HCT116 (cell line): ENCODE results near the gene PCAT7. TPM values are rescaled to one million over a fixed set of nuclear protein-coding genes. Genes with fewer than 3 reads are reported as not detected.

Experiments
- ATAC-seq: fragments of 200-7000 bp; cut with Tn5 transposase; 2 replicates; pipeline ENCODE4 v1.9.1; 2020; ENCODE audit warnings: mild to moderate bottlenecking, moderate library complexity
- BruUV-seq: library from RNA; stranded (reverse); fragments of 400-500 nt; replicated peaks from 2 replicates; lab custom pipeline; 2021; lab: Mats Ljungman, UMichigan
- CTCF ChIA-PET: fragments of 300-600 bp; sonication (Branson Sonifier 250); formaldehyde crosslinking; loops from one replicate; lab custom pipeline; 2021; ENCODE audit warnings: antibody characterized with exemption; lab: Charles Lee
- POLR2A ChIA-PET: fragments of 300-600, 350-600 bp; sonication (Branson Sonifier 250); formaldehyde crosslinking; loops from one replicate; lab custom pipeline; 2021; ENCODE audit warnings: antibody characterized with exemption; lab: Charles Lee
- RAD21 ChIA-PET, 2 experiments: fragments of 300-600 bp; sonication (Branson Sonifier 250); formaldehyde crosslinking; loops; one replicate each; lab custom pipeline; 2023; ENCODE audit warnings: low total read pairs in 2 of 2; ENCODE audit not compliant: uncharacterized antibody in 2 of 2, unreplicated experiment in 2 of 2, low non-redundant PET in 1 of 2; lab: Charles Lee
- DNase-seq: peaks from one replicate; pipeline ENCODE4 v3.0.0-alpha.2; 2010; ENCODE audit warnings: low read depth, low spot score
- H2AFZ ChIP-seq: fragments of 200-600 bp; shearing (Covaris generic), sonication (generic); 2 replicates; pipeline ENCODE4 v1.6.1; 2017; ENCODE audit warnings: low read depth, mixed run types, mixed read lengths, antibody characterized with exemption, low read length; ENCODE audit not compliant: poor library complexity, severe bottlenecking
- H3K27ac ChIP-seq: 2 replicates; pipeline ENCODE4 v1.5.1; 2012; ENCODE audit warnings: low read depth, low read length
- H3K27me3 ChIP-seq: fragments of 200-600 bp; sonication (generic); 2 replicates; pipeline ENCODE4 v1.6.1; 2016; ENCODE audit warnings: mixed run types, low read length, mixed read lengths; ENCODE audit not compliant: insufficient read depth
- H3K36me3 ChIP-seq, 2 experiments: fragments of 200-500 bp in 1 of 2; fragments of 200-600 bp in 1 of 2; sonication (Bioruptor generic) in 1 of 2; sonication (generic) in 1 of 2; 2 replicates each; pipeline versions ENCODE4 v1.5.1 to v1.6.1; 2014 to 2016; ENCODE audit warnings: low read length in 2 of 2, inconsistent platforms in 1 of 2, mixed read lengths in 1 of 2, mixed run types in 1 of 2; ENCODE audit not compliant: insufficient read depth in 2 of 2, control insufficient read depth in 1 of 2
- H3K4me1 ChIP-seq, 2 experiments: fragments of 200-600 bp in 1 of 2; sonication (generic) in 1 of 2; 2 replicates each; pipeline versions ENCODE4 v1.5.1 to v1.6.1; 2012 to 2017; ENCODE audit warnings: low read length in 2 of 2, inconsistent platforms in 1 of 2, mild to moderate bottlenecking in 1 of 2, mixed read lengths in 1 of 2, mixed run types in 1 of 2, moderate library complexity in 1 of 2; ENCODE audit not compliant: insufficient read depth in 2 of 2, control insufficient read depth in 1 of 2
- H3K4me2 ChIP-seq: fragments of 200-600 bp; sonication (generic); 2 replicates; pipeline ENCODE4 v1.6.1; 2017; ENCODE audit warnings: mixed run types, low read length, mixed read lengths
- H3K4me3 ChIP-seq, 2 experiments: fragments of 200-600 bp in 1 of 2; sonication (generic) in 1 of 2; replicated peaks in 1 of 2; 2 replicates each; pipeline ENCODE4 v1.5.1; 2011 to 2016; ENCODE audit warnings: low read length in 2 of 2, control low read depth in 1 of 2, low read depth in 1 of 2, mild to moderate bottlenecking in 1 of 2, mixed read lengths in 1 of 2, mixed run types in 1 of 2
- H3K79me2 ChIP-seq: fragments of 200-600 bp; sonication (generic); 2 replicates; pipeline ENCODE4 v1.6.1; 2017; ENCODE audit warnings: mild to moderate bottlenecking, mixed run types, low read length, moderate library complexity, mixed read lengths; ENCODE audit not compliant: insufficient read depth
- H3K9ac ChIP-seq: fragments of 200-600 bp; sonication (generic); 2 replicates; pipeline ENCODE4 v1.6.1; 2016; ENCODE audit warnings: low read length, mixed read lengths
- H3K9me2 ChIP-seq: fragments of 200-600 bp; sonication (generic), shearing (Covaris generic); 2 replicates; pipeline ENCODE4 v1.6.1; 2017; ENCODE audit warnings: mixed run types, mild to moderate bottlenecking, moderate library complexity; ENCODE audit not compliant: insufficient read depth
- H3K9me3 ChIP-seq, 2 experiments: fragments of 200-500 bp in 1 of 2; fragments of 200-600 bp in 1 of 2; sonication (Bioruptor generic) in 1 of 2; sonication (generic) in 1 of 2; 2 replicates each; pipeline ENCODE4 v1.6.1; 2014 to 2017; ENCODE audit warnings: low read length in 2 of 2, mixed read lengths in 2 of 2, inconsistent platforms in 1 of 2, low read depth in 1 of 2, mild to moderate bottlenecking in 1 of 2, mixed run types in 1 of 2, moderate library complexity in 1 of 2; ENCODE audit not compliant: control insufficient read depth in 1 of 2, insufficient read depth in 1 of 2
- H4K20me1 ChIP-seq: fragments of 200-600 bp; sonication (generic), shearing (Covaris generic); 2 replicates; pipeline ENCODE4 v1.6.1; 2017; ENCODE audit warnings: mixed run types, mild to moderate bottlenecking, moderate library complexity; ENCODE audit not compliant: insufficient read depth
- CEBPB ChIP-seq: IDR thresholded peaks from 2 replicates; pipeline ENCODE4 v1.6.1; 2012; ENCODE audit warnings: low read depth
- EGR1 ChIP-seq: IDR thresholded peaks from 2 replicates; pipeline ENCODE4 v1.6.1; 2012; ENCODE audit warnings: low read depth
- ELF1 ChIP-seq: IDR thresholded peaks from 2 replicates; pipeline ENCODE4 v1.6.1; 2012; ENCODE audit warnings: low read depth, borderline replicate concordance
- EZH2 ChIP-seq: fragments of 200-600 bp; sonication (generic); IDR thresholded peaks from 2 replicates; pipeline ENCODE4 v1.6.1; 2017; ENCODE audit warnings: antibody characterized with exemption, mixed run types
- EZH2phosphoT487 ChIP-seq: fragments of 200-600 bp; IDR thresholded peaks from 2 replicates; pipeline ENCODE4 v1.6.1; 2018; ENCODE audit warnings: antibody characterized with exemption, borderline replicate concordance
- JUND ChIP-seq: IDR thresholded peaks from 2 replicates; pipeline ENCODE4 v1.6.1; 2012
- POLR2A ChIP-seq: IDR thresholded peaks from 2 replicates; pipeline ENCODE4 v1.7.0; 2011; ENCODE audit warnings: borderline replicate concordance; ENCODE audit not compliant: insufficient read depth, insufficient read length; ENCODE audit errors: extremely low read depth
- POLR2AphosphoS5 ChIP-seq: IDR thresholded peaks from 2 replicates; pipeline ENCODE4 v1.6.1; 2011; ENCODE audit warnings: mild to moderate bottlenecking, low read depth, low read length, moderate library complexity
- RAD21 ChIP-seq: IDR thresholded peaks from 2 replicates; pipeline ENCODE4 v1.6.1; 2012; ENCODE audit warnings: low read depth, mild to moderate bottlenecking
- SIN3A ChIP-seq: IDR thresholded peaks from 2 replicates; pipeline ENCODE4 v1.6.1; 2012; ENCODE audit warnings: low read depth
- SP1 ChIP-seq: IDR thresholded peaks from 2 replicates; pipeline ENCODE4 v1.6.1; 2012; ENCODE audit warnings: low read depth
- SRF ChIP-seq: IDR thresholded peaks from 2 replicates; pipeline ENCODE4 v1.6.1; 2012; ENCODE audit warnings: low read depth
- TCF7L2 ChIP-seq: IDR thresholded peaks from 2 replicates; pipeline ENCODE4 v1.7.0; 2011; ENCODE audit warnings: borderline replicate concordance, inconsistent platforms; ENCODE audit not compliant: insufficient read depth, insufficient read length; ENCODE audit errors: extremely low read depth
- YY1 ChIP-seq: IDR thresholded peaks from 2 replicates; pipeline ENCODE4 v1.6.1; 2011; ENCODE audit warnings: low read length, low read depth, moderate library complexity, mild to moderate bottlenecking; ENCODE audit not compliant: insufficient replicate concordance; ENCODE audit errors: extremely low read depth
- ZFX ChIP-seq: fragments of 450-650 bp; IDR thresholded peaks from 2 replicates; pipeline ENCODE4 v1.6.1; 2017
- intact Hi-C: fragments of 100-400 bp; cut with micrococcal nuclease; formaldehyde crosslinking; loops from 2 replicates; pipeline ENCODE4 v1.10.0; 2022
- total RNA-seq: library from RNA; stranded (reverse); gene quantifications from one replicate; pipeline ENCODE4 v1.2.1, GENCODE V29; 2021; ENCODE audit not compliant: unreplicated experiment
- TF ChIP-seq, protein P1 (sequence below): IDR thresholded peaks from 2 replicates; pipeline ENCODE4 v1.6.1; 2012
- TF ChIP-seq, protein P2 (sequence below): IDR thresholded peaks from 2 replicates; pipeline ENCODE4 v1.6.1; 2012
- TF ChIP-seq, protein P3 (sequence below): IDR thresholded peaks from 2 replicates; pipeline ENCODE4 v1.6.1; 2012; ENCODE audit warnings: low read depth
- TF ChIP-seq, protein P4 (sequence below): IDR thresholded peaks from 2 replicates; pipeline ENCODE4 v1.6.1; 2011; ENCODE audit warnings: mild to moderate bottlenecking, low read length, moderate library complexity; ENCODE audit not compliant: insufficient replicate concordance; ENCODE audit errors: extremely low read depth
- TF ChIP-seq, protein P5 (sequence below), 3 experiments: fragments of 200-600 bp in 1 of 3; sonication (generic) in 1 of 3; IDR thresholded peaks in 2 of 3; conservative IDR thresholded peaks in 1 of 3; 2 replicates each; pipeline ENCODE4 v1.5.1; 2012 to 2017; ENCODE audit warnings: low read depth in 2 of 3, low read length in 2 of 3, antibody characterized with exemption in 1 of 3, borderline replicate concordance in 1 of 3, control low read depth in 1 of 3, mild to moderate bottlenecking in 1 of 3, mixed read lengths in 1 of 3, mixed run types in 1 of 3, moderate library complexity in 1 of 3; ENCODE audit not compliant: insufficient read depth in 1 of 3

PCAT7 gene
- total RNA-seq, 1 experiment from 2014 or later, result 3.8 TPM

DNA sequence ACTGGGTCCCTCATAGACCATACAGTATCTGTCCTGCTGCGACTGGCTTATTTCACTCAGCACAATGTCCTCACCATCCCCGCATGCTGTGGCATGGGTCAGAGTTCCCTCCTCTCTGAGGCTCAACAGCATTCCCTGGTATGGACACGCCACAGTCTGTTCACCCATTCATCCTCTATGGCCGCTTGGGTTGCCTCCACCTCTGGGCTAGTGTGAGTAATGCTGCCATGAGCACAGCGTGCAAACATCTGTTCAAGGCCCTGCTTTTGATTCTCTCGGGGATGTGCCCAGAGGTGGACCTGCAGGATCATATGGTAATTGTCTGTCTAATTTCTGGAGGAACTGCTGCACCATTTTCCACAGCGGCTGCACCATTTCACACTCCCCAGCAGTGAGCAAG lies 44.2 kb downstream of the PCAT7 start:
- ChIA-PET POLR2A (no interaction called here), CTCF (no interaction called here), RAD21 (no interaction called here)
- no peaks in the 10 kb centered on the region for H3K79me2 ChIP-seq
- TF ChIP-seq EZH2phosphoT487, result no peak
- no peak for TF ChIP-seq POLR2A
- no peak for TF ChIP-seq SIN3A
- TF ChIP-seq, protein P1, sequence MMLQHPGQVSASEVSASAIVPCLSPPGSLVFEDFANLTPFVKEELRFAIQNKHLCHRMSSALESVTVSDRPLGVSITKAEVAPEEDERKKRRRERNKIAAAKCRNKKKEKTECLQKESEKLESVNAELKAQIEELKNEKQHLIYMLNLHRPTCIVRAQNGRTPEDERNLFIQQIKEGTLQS, result no peak
- no peak for TF ChIP-seq EZH2
- TF ChIP-seq ZFX, result no peak
- no peak for TF ChIP-seq TCF7L2
- TF ChIP-seq ELF1, result no peak
- TF ChIP-seq SRF, result no peak
- TF ChIP-seq YY1, result no peak
- TF ChIP-seq, protein P2, sequence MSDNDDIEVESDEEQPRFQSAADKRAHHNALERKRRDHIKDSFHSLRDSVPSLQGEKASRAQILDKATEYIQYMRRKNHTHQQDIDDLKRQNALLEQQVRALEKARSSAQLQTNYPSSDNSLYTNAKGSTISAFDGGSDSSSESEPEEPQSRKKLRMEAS, result no peak
- TF ChIP-seq, protein P3, sequence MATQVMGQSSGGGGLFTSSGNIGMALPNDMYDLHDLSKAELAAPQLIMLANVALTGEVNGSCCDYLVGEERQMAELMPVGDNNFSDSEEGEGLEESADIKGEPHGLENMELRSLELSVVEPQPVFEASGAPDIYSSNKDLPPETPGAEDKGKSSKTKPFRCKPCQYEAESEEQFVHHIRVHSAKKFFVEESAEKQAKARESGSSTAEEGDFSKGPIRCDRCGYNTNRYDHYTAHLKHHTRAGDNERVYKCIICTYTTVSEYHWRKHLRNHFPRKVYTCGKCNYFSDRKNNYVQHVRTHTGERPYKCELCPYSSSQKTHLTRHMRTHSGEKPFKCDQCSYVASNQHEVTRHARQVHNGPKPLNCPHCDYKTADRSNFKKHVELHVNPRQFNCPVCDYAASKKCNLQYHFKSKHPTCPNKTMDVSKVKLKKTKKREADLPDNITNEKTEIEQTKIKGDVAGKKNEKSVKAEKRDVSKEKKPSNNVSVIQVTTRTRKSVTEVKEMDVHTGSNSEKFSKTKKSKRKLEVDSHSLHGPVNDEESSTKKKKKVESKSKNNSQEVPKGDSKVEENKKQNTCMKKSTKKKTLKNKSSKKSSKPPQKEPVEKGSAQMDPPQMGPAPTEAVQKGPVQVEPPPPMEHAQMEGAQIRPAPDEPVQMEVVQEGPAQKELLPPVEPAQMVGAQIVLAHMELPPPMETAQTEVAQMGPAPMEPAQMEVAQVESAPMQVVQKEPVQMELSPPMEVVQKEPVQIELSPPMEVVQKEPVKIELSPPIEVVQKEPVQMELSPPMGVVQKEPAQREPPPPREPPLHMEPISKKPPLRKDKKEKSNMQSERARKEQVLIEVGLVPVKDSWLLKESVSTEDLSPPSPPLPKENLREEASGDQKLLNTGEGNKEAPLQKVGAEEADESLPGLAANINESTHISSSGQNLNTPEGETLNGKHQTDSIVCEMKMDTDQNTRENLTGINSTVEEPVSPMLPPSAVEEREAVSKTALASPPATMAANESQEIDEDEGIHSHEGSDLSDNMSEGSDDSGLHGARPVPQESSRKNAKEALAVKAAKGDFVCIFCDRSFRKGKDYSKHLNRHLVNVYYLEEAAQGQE, result no peak
- TF ChIP-seq, protein P4, sequence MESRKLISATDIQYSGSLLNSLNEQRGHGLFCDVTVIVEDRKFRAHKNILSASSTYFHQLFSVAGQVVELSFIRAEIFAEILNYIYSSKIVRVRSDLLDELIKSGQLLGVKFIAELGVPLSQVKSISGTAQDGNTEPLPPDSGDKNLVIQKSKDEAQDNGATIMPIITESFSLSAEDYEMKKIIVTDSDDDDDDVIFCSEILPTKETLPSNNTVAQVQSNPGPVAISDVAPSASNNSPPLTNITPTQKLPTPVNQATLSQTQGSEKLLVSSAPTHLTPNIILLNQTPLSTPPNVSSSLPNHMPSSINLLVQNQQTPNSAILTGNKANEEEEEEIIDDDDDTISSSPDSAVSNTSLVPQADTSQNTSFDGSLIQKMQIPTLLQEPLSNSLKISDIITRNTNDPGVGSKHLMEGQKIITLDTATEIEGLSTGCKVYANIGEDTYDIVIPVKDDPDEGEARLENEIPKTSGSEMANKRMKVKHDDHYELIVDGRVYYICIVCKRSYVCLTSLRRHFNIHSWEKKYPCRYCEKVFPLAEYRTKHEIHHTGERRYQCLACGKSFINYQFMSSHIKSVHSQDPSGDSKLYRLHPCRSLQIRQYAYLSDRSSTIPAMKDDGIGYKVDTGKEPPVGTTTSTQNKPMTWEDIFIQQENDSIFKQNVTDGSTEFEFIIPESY, result no peak
- TF ChIP-seq CEBPB, result no peak
- TF ChIP-seq, protein P5, sequence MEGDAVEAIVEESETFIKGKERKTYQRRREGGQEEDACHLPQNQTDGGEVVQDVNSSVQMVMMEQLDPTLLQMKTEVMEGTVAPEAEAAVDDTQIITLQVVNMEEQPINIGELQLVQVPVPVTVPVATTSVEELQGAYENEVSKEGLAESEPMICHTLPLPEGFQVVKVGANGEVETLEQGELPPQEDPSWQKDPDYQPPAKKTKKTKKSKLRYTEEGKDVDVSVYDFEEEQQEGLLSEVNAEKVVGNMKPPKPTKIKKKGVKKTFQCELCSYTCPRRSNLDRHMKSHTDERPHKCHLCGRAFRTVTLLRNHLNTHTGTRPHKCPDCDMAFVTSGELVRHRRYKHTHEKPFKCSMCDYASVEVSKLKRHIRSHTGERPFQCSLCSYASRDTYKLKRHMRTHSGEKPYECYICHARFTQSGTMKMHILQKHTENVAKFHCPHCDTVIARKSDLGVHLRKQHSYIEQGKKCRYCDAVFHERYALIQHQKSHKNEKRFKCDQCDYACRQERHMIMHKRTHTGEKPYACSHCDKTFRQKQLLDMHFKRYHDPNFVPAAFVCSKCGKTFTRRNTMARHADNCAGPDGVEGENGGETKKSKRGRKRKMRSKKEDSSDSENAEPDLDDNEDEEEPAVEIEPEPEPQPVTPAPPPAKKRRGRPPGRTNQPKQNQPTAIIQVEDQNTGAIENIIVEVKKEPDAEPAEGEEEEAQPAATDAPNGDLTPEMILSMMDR (IDR thresholded peaks at IDR 0.05 in 2 of 3, conservative IDR thresholded peaks at IDR 0.05 in 1 of 3; ENCODE audit: borderline replicate concordance in 1 of 3, insufficient read depth in 1 of 3, low read depth in 2 of 3, low read length in 2 of 3), result no peak
- no peak for TF ChIP-seq SP1
- TF ChIP-seq JUND, result no peak
- no peak for TF ChIP-seq RAD21
- TF ChIP-seq EGR1, result no peak
- no peak for TF ChIP-seq POLR2AphosphoS5
- H3K9me3 ChIP-seq, result no peaks in the 10 kb centered on the region
- H3K4me1 ChIP-seq, result peaks cover 0 to 11% of the 10 kb centered on the region in 2 experiments; a peak in 2 of 4 replicates
- no peaks in the 10 kb centered on the region for H3K27me3 ChIP-seq
- ATAC-seq, result no peak
- H3K9me2 ChIP-seq, result no peaks in the 10 kb centered on the region
- intact Hi-C loops, result no loop called here
- no peaks in the 10 kb centered on the region for H3K36me3 ChIP-seq
- H3K9ac ChIP-seq, result no peak overlapping the region
- DNase-seq, result no peak
- H3K4me3 ChIP-seq, result no peak overlapping the region
- no peak overlapping the region for H2AFZ ChIP-seq
- H4K20me1 ChIP-seq, result no peaks in the 10 kb centered on the region
- H3K4me2 ChIP-seq, result no peak overlapping the region
- no peak overlapping the region for H3K27ac ChIP-seq
- no TSS peak for BruUV-seq
